HL-60 (cell line): Measurements from ENCODE around the gene ZNF777.

Source experiments
- DNase-seq, 2 experiments: peaks; one replicate each; pipeline ENCODE4 v3.0.0-alpha.2; 2010 to 2020; ENCODE audit warnings: low read depth in 1 of 2, low spot score in 1 of 2
- H3K27ac ChIP-seq: fragments of 250-450 bp; sonication (Bioruptor Pico); replicated peaks from 2 replicates; pipeline ENCODE4 v1.5.1; 2020; ENCODE audit warnings: mild to moderate bottlenecking, moderate library complexity
- H3K27me3 ChIP-seq: fragments of 250-450 bp; sonication (Bioruptor Pico); 2 replicates; pipeline ENCODE4 v1.5.1; 2021; ENCODE audit warnings: mild to moderate bottlenecking, moderate library complexity; ENCODE audit not compliant: insufficient read depth, poor library complexity, severe bottlenecking
- H3K4me3 ChIP-seq: replicated peaks from 2 replicates; pipeline ENCODE4 v1.5.1; 2011; ENCODE audit warnings: mild to moderate bottlenecking, control low read depth, low read length; ENCODE audit not compliant: insufficient read depth
- CTCF ChIP-seq: IDR thresholded peaks from one replicate; pipeline ENCODE4 v1.5.1; 2011; ENCODE audit warnings: low read length, control low read depth, inconsistent platforms; ENCODE audit not compliant: insufficient read depth
- GABPA ChIP-seq: IDR thresholded peaks from 2 replicates; pipeline ENCODE4 v1.6.1; 2012; ENCODE audit warnings: low read depth
- POLR2AphosphoS5 ChIP-seq: IDR thresholded peaks from 2 replicates; pipeline ENCODE4 v1.6.1; 2012; ENCODE audit warnings: low read depth
- REST ChIP-seq: IDR thresholded peaks from 2 replicates; pipeline ENCODE4 v1.6.1; 2012; ENCODE audit warnings: low read depth; ENCODE audit not compliant: insufficient replicate concordance
- SPI1 ChIP-seq: IDR thresholded peaks from 2 replicates; pipeline ENCODE4 v1.6.1; 2012; ENCODE audit warnings: low read depth, mild to moderate bottlenecking, borderline replicate concordance

The ZNF777 gene

DNA sequence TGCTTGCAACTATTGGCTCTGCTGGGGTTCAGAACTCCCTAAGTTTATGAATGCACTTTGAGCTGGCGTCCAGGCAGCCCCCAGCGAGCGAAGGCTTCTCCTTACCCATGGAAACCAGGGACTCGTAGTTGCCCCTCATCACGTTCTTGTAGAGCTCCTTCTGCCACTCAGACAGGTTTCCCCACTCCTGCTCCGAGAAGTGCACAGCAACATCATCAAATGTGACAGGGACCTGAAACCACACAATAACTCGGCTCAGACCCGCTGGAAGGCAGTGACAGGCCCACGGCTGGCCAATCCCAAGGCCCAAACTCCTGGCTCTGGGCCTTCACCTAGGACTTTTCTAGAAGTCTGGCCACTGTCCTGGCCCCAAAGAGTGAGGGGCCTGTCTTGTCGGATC, 6.9 kb downstream of the ZNF777 start:
- Histone ChIP-seq H3K27me3 (no peaks in the 10 kb centered on the region), H3K4me3 (no peak overlapping the region), H3K27ac (no peak overlapping the region)
- DNase-seq: no peak
- TF ChIP-seq GABPA (no peak), REST (no peak), POLR2AphosphoS5 (no peak), SPI1 (no peak), CTCF (no peak)

DNA sequence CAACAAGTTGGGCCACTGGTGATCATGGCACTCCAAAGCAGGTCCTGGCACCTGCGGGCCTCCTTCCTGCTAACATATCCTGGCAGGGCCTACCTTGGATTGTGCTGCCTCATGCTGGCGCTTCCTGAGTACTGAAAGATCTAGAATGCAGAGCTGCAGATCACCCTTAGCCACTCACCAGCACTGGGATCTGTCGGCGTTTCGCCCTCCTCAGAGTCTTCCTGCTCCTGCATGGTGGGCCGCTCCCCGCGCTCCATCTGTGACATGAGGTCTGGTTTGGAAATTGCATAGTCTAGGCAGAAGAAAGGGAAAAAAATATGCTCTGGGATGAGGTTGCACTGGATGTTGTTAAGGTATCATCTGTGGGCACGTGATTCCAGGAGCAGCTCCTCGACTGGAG, 10.0 kb downstream of the ZNF777 start:
- Histone ChIP-seq H3K4me3 (no peak overlapping the region), H3K27ac (no peak overlapping the region), H3K27me3 (no peaks in the 10 kb centered on the region)
- DNase-seq: no peak
- no peak for TF ChIP-seq CTCF
- no peak for TF ChIP-seq SPI1
- TF ChIP-seq POLR2AphosphoS5: no peak
- no peak for TF ChIP-seq GABPA
- no peak for TF ChIP-seq REST

- no peak for DNase-seq
- Histone ChIP-seq H3K27ac (no peak overlapping the region), H3K27me3 (no peaks in the 10 kb centered on the region), H3K4me3 (no peak overlapping the region)
- TF ChIP-seq SPI1 (no peak), POLR2AphosphoS5 (no peak), GABPA (no peak), CTCF (no peak), REST (no peak)
Measured at GRCh38 chr7:149449897-149450296, 11.0 kb downstream of the ZNF777 start.
